Heart left ventricle (tissue), 13 donors: ENCODE results near the gene CCDC51.

Experiments used
- POLR2A ChIP-seq, 2 donors: fragments of 450-650 bp; IDR thresholded peaks; one replicate each; pipeline ENCODE4 v1.6.1; 2017; ENCODE audit warnings: antibody characterized with exemption in 2 of 2, mild to moderate bottlenecking in 2 of 2, moderate library complexity in 2 of 2
- TF ChIP-seq, protein P1 (sequence below), 12 donors: fragments of 200-600 bp; sonication (generic) in 4 of 12; IDR thresholded peaks; one replicate each; pipeline versions ENCODE4 v1.5.0 to v1.8.0; 2018 to 2022; ENCODE audit warnings: antibody characterized with exemption in 12 of 12, mild to moderate bottlenecking in 5 of 12
- donor health status: ischemic (EF 13 %, LVEDD 7.1; RV severe dilation, severe dysfunction).
- donor health status: DM: no; HTN: yes; CAD: no.
- donor health status: DM: no; HTN: no; CAD: no.
- donor health status: ischemic (EF 25% LVEDD 6.9; RV normal size, moderate dysfunction).
- donor health status: ischemic (EF 25% LVEDD 5.7; RV mildly dilated, moderate dysfunction).
- donor health status: ischemic (EF 35%, LVEDD 5.7; RV mildly dilated, moderate dysfunction).
- donor health status: nonischemic (EF 11% LVEDD 7.7; RV severe dilation, severe dysfunction).
- donor health status: DM: yes; HTN: yes; CAD: no.
- donor health status: PGD.
- donor health status: ischemic (EF 29% LVEDD 5.4; RV normal size, mild dysfunction).
- donor health status: nonischemic (EF 23%, LVEDD 6.1; RV moderate dilation, normal function).

DNA sequence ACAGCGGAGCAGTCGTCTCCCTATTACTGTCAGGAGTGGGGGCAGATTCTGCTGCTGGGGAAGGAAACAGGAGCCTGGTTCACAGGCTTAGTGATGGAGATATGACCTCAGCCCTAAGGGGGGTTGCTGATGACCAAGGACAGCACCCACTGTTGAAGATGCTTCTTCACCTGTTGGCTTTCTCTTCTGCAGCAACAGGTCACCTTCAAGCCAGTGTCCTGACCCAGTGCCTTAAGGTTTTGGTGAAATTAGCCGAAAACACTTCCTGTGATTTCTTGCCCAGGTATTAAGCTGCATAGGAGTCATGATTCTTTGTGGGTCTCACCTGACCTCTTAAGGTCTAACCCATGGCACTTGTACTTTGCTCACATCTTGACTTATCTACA, 20.6 kb upstream of the CCDC51 start:
- TF ChIP-seq, protein P1, sequence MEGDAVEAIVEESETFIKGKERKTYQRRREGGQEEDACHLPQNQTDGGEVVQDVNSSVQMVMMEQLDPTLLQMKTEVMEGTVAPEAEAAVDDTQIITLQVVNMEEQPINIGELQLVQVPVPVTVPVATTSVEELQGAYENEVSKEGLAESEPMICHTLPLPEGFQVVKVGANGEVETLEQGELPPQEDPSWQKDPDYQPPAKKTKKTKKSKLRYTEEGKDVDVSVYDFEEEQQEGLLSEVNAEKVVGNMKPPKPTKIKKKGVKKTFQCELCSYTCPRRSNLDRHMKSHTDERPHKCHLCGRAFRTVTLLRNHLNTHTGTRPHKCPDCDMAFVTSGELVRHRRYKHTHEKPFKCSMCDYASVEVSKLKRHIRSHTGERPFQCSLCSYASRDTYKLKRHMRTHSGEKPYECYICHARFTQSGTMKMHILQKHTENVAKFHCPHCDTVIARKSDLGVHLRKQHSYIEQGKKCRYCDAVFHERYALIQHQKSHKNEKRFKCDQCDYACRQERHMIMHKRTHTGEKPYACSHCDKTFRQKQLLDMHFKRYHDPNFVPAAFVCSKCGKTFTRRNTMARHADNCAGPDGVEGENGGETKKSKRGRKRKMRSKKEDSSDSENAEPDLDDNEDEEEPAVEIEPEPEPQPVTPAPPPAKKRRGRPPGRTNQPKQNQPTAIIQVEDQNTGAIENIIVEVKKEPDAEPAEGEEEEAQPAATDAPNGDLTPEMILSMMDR (IDR thresholded peaks at IDR 0.05): no peak
- TF ChIP-seq POLR2A (IDR thresholded peaks at IDR 0.05): no peak
